ENCODE measurements around the gene SV2B. TPM values are rescaled to one million over a fixed set of nuclear protein-coding genes. Genes with fewer than 3 reads are reported as not detected.

SV2B gene
- total RNA-seq, 1 experiment from 2014 or later: not detected

- Mint-ChIP-seq H3K4me3 (no peak overlapping the region), H3K36me3 (ENCODE audit: insufficient read depth in 1 of 3, low read depth in 3 of 3) (no peaks in the 10 kb centered on the region), H3K27ac (no peak overlapping the region), H3K4me1 (peaks cover 3 to 5% of the 10 kb centered on the region in 2 experiments; a peak in 2 of 4 replicates), H3K27me3 (ENCODE audit: low read depth) (no peaks in the 10 kb centered on the region), H3K9me3 (no peaks in the 10 kb centered on the region; a peak in 1 of 5 replicates)
- no peak for TF ChIP-seq CTCF (conservative IDR thresholded peaks at IDR 0.05)
- no peaks in the 10 kb centered on the region for H3K27me3 ChIP-seq (ENCODE audit: insufficient read depth, low read length)
- no peaks in the 10 kb centered on the region for H3K4me1 ChIP-seq (ENCODE audit: insufficient read depth, low read length)
- H4K5ac ChIP-seq (ENCODE audit: insufficient read length, low read depth, low read length): no peak overlapping the region
- H2BK15ac ChIP-seq (ENCODE audit: low read depth, low read length): no peak overlapping the region
- no peak overlapping the region for H3K4me2 ChIP-seq (ENCODE audit: insufficient read depth, insufficient read length, low read length)
- H3K79me1 ChIP-seq (ENCODE audit: insufficient read depth, low read depth, low read length, poor library complexity, severe bottlenecking): no peaks in the 10 kb centered on the region
- no peak overlapping the region for H3T11ph ChIP-seq (ENCODE audit: low read length)
- H2BK20ac ChIP-seq (ENCODE audit: low read depth, low read length, poor library complexity, severe bottlenecking): no peak overlapping the region
- no peak overlapping the region for H2BK12ac ChIP-seq (ENCODE audit: insufficient read length, low read depth, low read length)
- H4K91ac ChIP-seq (ENCODE audit: insufficient read length, low read depth, low read length): no peak overlapping the region
- H4K8ac ChIP-seq (replicated peaks; ENCODE audit: insufficient read length, low read depth, low read length): no peak overlapping the region
- H2AFZ ChIP-seq (ENCODE audit: low read length): no peak overlapping the region
- no peaks in the 10 kb centered on the region for H3K9me3 ChIP-seq (ENCODE audit: control insufficient read depth, low read depth, low read length)
- H3K18ac ChIP-seq (ENCODE audit: insufficient read length, low read depth, low read length): no peak overlapping the region
- no peak overlapping the region for H3K9ac ChIP-seq (ENCODE audit: extremely low read depth, insufficient read length, low read length)
- H3K4ac ChIP-seq (ENCODE audit: low read depth, low read length): no peak overlapping the region
- DNase-seq: no peak
- no peaks in the 10 kb centered on the region for H4K20me1 ChIP-seq (ENCODE audit: control insufficient read depth, insufficient read depth, insufficient read length)
- H3K23me2 ChIP-seq (ENCODE audit: insufficient read length, low read depth, low read length, poor library complexity, severe bottlenecking): no peaks in the 10 kb centered on the region
- no peak overlapping the region for H2AK5ac ChIP-seq (ENCODE audit: insufficient read length, low read length)
- H3K79me2 ChIP-seq (ENCODE audit: insufficient read depth, low read length): no peaks in the 10 kb centered on the region
- no peak overlapping the region for H3K27ac ChIP-seq (ENCODE audit: insufficient read length, low read depth, low read length)
- H3K56ac ChIP-seq (ENCODE audit: insufficient read length, low read depth, low read length): no peak overlapping the region
- H3K14ac ChIP-seq (ENCODE audit: insufficient read depth, low read length): no peak overlapping the region
- H2BK120ac ChIP-seq (ENCODE audit: low read depth, low read length, poor library complexity, severe bottlenecking): no peak overlapping the region
- H2BK5ac ChIP-seq (ENCODE audit: insufficient read length, low read length): no peak overlapping the region
- H3K23ac ChIP-seq (ENCODE audit: insufficient read length, low read depth, low read length): no peak overlapping the region
- WGBS (ENCODE audit: extremely low coverage, insufficient read length, low lambda C conversion rate): no CpG with 5 or more reads among the region's 2 CpGs
Observed at GRCh38 chr15:91311986-91312385, 211.9 kb downstream of the SV2B start.

Measured in H9 (cell line).